OCI-LY7 (cell line): ENCODE data around the gene TEX2.

Source experiments
- EZH2phosphoT487 ChIP-seq: fragments of 200-600 bp; sonication (generic); IDR thresholded peaks from 2 replicates; pipeline ENCODE4 v1.6.1; 2018; ENCODE audit warnings: low read depth, borderline replicate concordance, mild to moderate bottlenecking, mixed run types, antibody characterized with exemption, low read length, moderate library complexity, mixed read lengths
- TF ChIP-seq, protein P1 (sequence below): fragments of 200-600 bp; sonication (generic); conservative IDR thresholded peaks from 2 replicates; pipeline ENCODE4 v1.5.1; 2014; ENCODE audit warnings: mild to moderate bottlenecking, antibody characterized with exemption, low read length, moderate library complexity, mixed read lengths

DNA sequence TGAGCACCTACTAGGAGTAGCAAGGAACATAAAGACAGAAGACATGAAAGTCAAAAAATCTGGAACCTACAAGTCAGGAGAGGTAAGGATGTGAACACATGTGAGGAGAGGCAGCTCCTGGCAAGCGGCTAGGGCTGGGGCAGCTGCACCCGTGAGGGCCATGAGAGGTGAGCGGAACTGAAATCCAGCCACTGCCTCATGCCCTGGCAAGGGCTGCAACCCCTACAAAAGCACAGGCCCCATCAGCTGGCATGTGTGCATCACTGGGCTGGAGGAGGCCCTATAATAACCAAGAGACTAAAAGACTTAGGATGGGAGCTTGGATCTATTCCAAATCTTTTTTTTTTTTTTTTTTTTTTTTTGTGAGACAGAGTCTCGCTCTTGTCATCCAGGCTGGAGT lies 92.8 kb downstream of the TEX2 start:
- TF ChIP-seq, protein P1, sequence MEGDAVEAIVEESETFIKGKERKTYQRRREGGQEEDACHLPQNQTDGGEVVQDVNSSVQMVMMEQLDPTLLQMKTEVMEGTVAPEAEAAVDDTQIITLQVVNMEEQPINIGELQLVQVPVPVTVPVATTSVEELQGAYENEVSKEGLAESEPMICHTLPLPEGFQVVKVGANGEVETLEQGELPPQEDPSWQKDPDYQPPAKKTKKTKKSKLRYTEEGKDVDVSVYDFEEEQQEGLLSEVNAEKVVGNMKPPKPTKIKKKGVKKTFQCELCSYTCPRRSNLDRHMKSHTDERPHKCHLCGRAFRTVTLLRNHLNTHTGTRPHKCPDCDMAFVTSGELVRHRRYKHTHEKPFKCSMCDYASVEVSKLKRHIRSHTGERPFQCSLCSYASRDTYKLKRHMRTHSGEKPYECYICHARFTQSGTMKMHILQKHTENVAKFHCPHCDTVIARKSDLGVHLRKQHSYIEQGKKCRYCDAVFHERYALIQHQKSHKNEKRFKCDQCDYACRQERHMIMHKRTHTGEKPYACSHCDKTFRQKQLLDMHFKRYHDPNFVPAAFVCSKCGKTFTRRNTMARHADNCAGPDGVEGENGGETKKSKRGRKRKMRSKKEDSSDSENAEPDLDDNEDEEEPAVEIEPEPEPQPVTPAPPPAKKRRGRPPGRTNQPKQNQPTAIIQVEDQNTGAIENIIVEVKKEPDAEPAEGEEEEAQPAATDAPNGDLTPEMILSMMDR = no peak
- TF ChIP-seq EZH2phosphoT487 = no peak
